Measurements from ENCODE around the gene DAB1.

Gene DAB1

GRCh38 chr1:56953386-56953785 is 470.5 kb downstream of the DAB1 start:
- DNase-seq (ENCODE audit: low read depth, low spot score), result no peak

- DNase-seq (ENCODE audit: low read depth, low spot score), result no peak
These were observed 471.4 kb downstream of the DAB1 start for GRCh38 chr1:56952501-56952900.

- DNase-seq (ENCODE audit: low read depth, low spot score), result no peak
These were observed 475.3 kb downstream of the DAB1 start for GRCh38 chr1:56948403-56949023.
